ENCODE results near the gene MAEL.

The MAEL gene

GRCh38 chr1:167057241-167057688 is 68.2 kb downstream of the MAEL start:
- Histone ChIP-seq H3K4me1 (ENCODE audit: insufficient read depth, low read length) (0 out of 2 replicates have a peak, but pooled peaks cover 4% of the 10 kb centered on the region), H3K36me3 (ENCODE audit: insufficient read depth, low read length) (no peaks in the 10 kb centered on the region), H3K9ac (ENCODE audit: low read depth, low read length) (no peak overlapping the region), H3K27ac (ENCODE audit: low read depth, low read length) (no peak overlapping the region), H3K27me3 (ENCODE audit: insufficient read depth, low read length) (no peaks in the 10 kb centered on the region), H3K9me3 (ENCODE audit: insufficient read depth, low read depth, low read length) (no peaks in the 10 kb centered on the region), H3K4me3 (ENCODE audit: low read length) (no peak overlapping the region)
- WGBS = 45% methylated on average over 6 of the region's 6 CpGs

GRCh38 chr1:167059045-167059808 is 70.1 kb downstream of the MAEL start:
- H3K27ac ChIP-seq (ENCODE audit: low read depth, low read length) = no peak overlapping the region
- H3K36me3 ChIP-seq (ENCODE audit: insufficient read depth, low read length) = no peaks in the 10 kb centered on the region
- H3K9me3 ChIP-seq (ENCODE audit: insufficient read depth, low read depth, low read length) = no peaks in the 10 kb centered on the region
- 0 out of 2 replicates have a peak, but pooled peaks cover 4% of the 10 kb centered on the region for H3K4me1 ChIP-seq (ENCODE audit: insufficient read depth, low read length)
- 20% methylated on average over 17 of the region's 17 CpGs for WGBS
- H3K9ac ChIP-seq (ENCODE audit: low read depth, low read length) = no peak overlapping the region
- 0 out of 2 replicates have a peak overlapping the region, but pooled peaks have one; percentile 3 for H3K4me3 ChIP-seq (ENCODE audit: low read length)
- no peaks in the 10 kb centered on the region for H3K27me3 ChIP-seq (ENCODE audit: insufficient read depth, low read length)

GRCh38 chr1:167059809-167060107 is 70.7 kb downstream of the MAEL start:
- Histone ChIP-seq H3K4me3 (ENCODE audit: low read length) (no peak overlapping the region), H3K9ac (ENCODE audit: low read depth, low read length) (no peak overlapping the region), H3K27ac (ENCODE audit: low read depth, low read length) (no peak overlapping the region), H3K9me3 (ENCODE audit: insufficient read depth, low read depth, low read length) (no peaks in the 10 kb centered on the region), H3K4me1 (ENCODE audit: insufficient read depth, low read length) (0 out of 2 replicates have a peak, but pooled peaks cover 4% of the 10 kb centered on the region), H3K36me3 (ENCODE audit: insufficient read depth, low read length) (no peaks in the 10 kb centered on the region), H3K27me3 (ENCODE audit: insufficient read depth, low read length) (no peaks in the 10 kb centered on the region)
- 96% methylated on average over 1 of the region's 1 CpG for WGBS

- Histone ChIP-seq H3K9ac (ENCODE audit: low read depth, low read length) (no peak overlapping the region), H3K9me3 (ENCODE audit: insufficient read depth, low read depth, low read length) (no peaks in the 10 kb centered on the region), H3K4me1 (ENCODE audit: insufficient read depth, low read length) (0 out of 2 replicates have a peak, but pooled peaks cover 4% of the 10 kb centered on the region), H3K27ac (ENCODE audit: low read depth, low read length) (no peak overlapping the region), H3K4me3 (ENCODE audit: low read length) (no peak overlapping the region), H3K27me3 (ENCODE audit: insufficient read depth, low read length) (no peaks in the 10 kb centered on the region), H3K36me3 (ENCODE audit: insufficient read depth, low read length) (no peaks in the 10 kb centered on the region)
- WGBS = 84% methylated on average over 10 of the region's 10 CpGs
Observed at GRCh38 chr1:167060141-167061072, 71.3 kb downstream of the MAEL start.

GRCh38 chr1:167061073-167061464 is 72.0 kb downstream of the MAEL start:
- Histone ChIP-seq H3K27me3 (ENCODE audit: insufficient read depth, low read length) (no peaks in the 10 kb centered on the region), H3K4me3 (ENCODE audit: low read length) (no peak overlapping the region), H3K9me3 (ENCODE audit: insufficient read depth, low read depth, low read length) (no peaks in the 10 kb centered on the region), H3K4me1 (ENCODE audit: insufficient read depth, low read length) (0 out of 2 replicates have a peak, but pooled peaks cover 4% of the 10 kb centered on the region), H3K36me3 (ENCODE audit: insufficient read depth, low read length) (no peaks in the 10 kb centered on the region), H3K9ac (ENCODE audit: low read depth, low read length) (no peak overlapping the region), H3K27ac (ENCODE audit: low read depth, low read length) (no peak overlapping the region)
- WGBS = 93% methylated on average over 3 of the region's 3 CpGs

- H3K27me3 ChIP-seq (ENCODE audit: insufficient read depth, low read length) = no peaks in the 10 kb centered on the region
- H3K36me3 ChIP-seq (ENCODE audit: insufficient read depth, low read length) = no peaks in the 10 kb centered on the region
- no peak overlapping the region for H3K27ac ChIP-seq (ENCODE audit: low read depth, low read length)
- 0 out of 2 replicates have a peak, but pooled peaks cover under 1% of the 10 kb centered on the region for H3K4me1 ChIP-seq (ENCODE audit: insufficient read depth, low read length)
- H3K4me3 ChIP-seq (ENCODE audit: low read length) = no peak overlapping the region
- no peak overlapping the region for H3K9ac ChIP-seq (ENCODE audit: low read depth, low read length)
- H3K9me3 ChIP-seq (ENCODE audit: insufficient read depth, low read depth, low read length) = no peaks in the 10 kb centered on the region
- 94% methylated on average over 9 of the region's 9 CpGs for WGBS
Observed at GRCh38 chr1:167064621-167065020, 75.5 kb downstream of the MAEL start.

GRCh38 chr1:167065471-167065870 is 76.4 kb downstream of the MAEL start:
- no peaks in the 10 kb centered on the region for H3K9me3 ChIP-seq (ENCODE audit: insufficient read depth, low read depth, low read length)
- H3K27ac ChIP-seq (ENCODE audit: low read depth, low read length) = no peak overlapping the region
- H3K9ac ChIP-seq (ENCODE audit: low read depth, low read length) = no peak overlapping the region
- no peaks in the 10 kb centered on the region for H3K36me3 ChIP-seq (ENCODE audit: insufficient read depth, low read length)
- H3K4me3 ChIP-seq (ENCODE audit: low read length) = no peak overlapping the region
- no peaks in the 10 kb centered on the region for H3K4me1 ChIP-seq (ENCODE audit: insufficient read depth, low read length)
- no peaks in the 10 kb centered on the region for H3K27me3 ChIP-seq (ENCODE audit: insufficient read depth, low read length)
- 94% methylated on average over 8 of the region's 8 CpGs for WGBS

- WGBS = 7% methylated on average over 30 of the region's 31 CpGs
- no peaks in the 10 kb centered on the region for H3K4me1 ChIP-seq (ENCODE audit: insufficient read depth, low read length)
- peak overlapping the region; percentile 45 for H3K9ac ChIP-seq (ENCODE audit: low read depth, low read length)
- H3K9me3 ChIP-seq (ENCODE audit: insufficient read depth, low read depth, low read length) = no peaks in the 10 kb centered on the region
- no peak overlapping the region for H3K27ac ChIP-seq (ENCODE audit: low read depth, low read length)
- peak overlapping the region; percentile 40 for H3K4me3 ChIP-seq (ENCODE audit: low read length)
- no peaks in the 10 kb centered on the region for H3K27me3 ChIP-seq (ENCODE audit: insufficient read depth, low read length)
- H3K36me3 ChIP-seq (ENCODE audit: insufficient read depth, low read length) = no peaks in the 10 kb centered on the region
Observed at GRCh38 chr1:167066333-167067122, 77.4 kb downstream of the MAEL start.

GRCh38 chr1:167067904-167068303 is 78.8 kb downstream of the MAEL start:
- no CpG with 5 or more reads among the region's 3 CpGs for WGBS
- no peak overlapping the region for H3K9ac ChIP-seq (ENCODE audit: low read depth, low read length)
- H3K4me3 ChIP-seq (ENCODE audit: low read length) = no peak overlapping the region
- no peaks in the 10 kb centered on the region for H3K4me1 ChIP-seq (ENCODE audit: insufficient read depth, low read length)
- no peaks in the 10 kb centered on the region for H3K36me3 ChIP-seq (ENCODE audit: insufficient read depth, low read length)
- H3K27me3 ChIP-seq (ENCODE audit: insufficient read depth, low read length) = no peaks in the 10 kb centered on the region
- H3K27ac ChIP-seq (ENCODE audit: low read depth, low read length) = no peak overlapping the region
- no peaks in the 10 kb centered on the region for H3K9me3 ChIP-seq (ENCODE audit: insufficient read depth, low read depth, low read length)

GRCh38 chr1:167068761-167069160 is 79.7 kb downstream of the MAEL start:
- WGBS = 94% methylated on average over 13 of the region's 13 CpGs
- Histone ChIP-seq H3K27ac (ENCODE audit: low read depth, low read length) (no peak overlapping the region), H3K27me3 (ENCODE audit: insufficient read depth, low read length) (no peaks in the 10 kb centered on the region), H3K4me3 (ENCODE audit: low read length) (no peak overlapping the region), H3K9ac (ENCODE audit: low read depth, low read length) (no peak overlapping the region), H3K36me3 (ENCODE audit: insufficient read depth, low read length) (no peaks in the 10 kb centered on the region), H3K9me3 (ENCODE audit: insufficient read depth, low read depth, low read length) (no peaks in the 10 kb centered on the region), H3K4me1 (ENCODE audit: insufficient read depth, low read length) (no peaks in the 10 kb centered on the region)

All from HUES64 (cell line).